Spleen (tissue), 7 donors: ENCODE results near the gene LRRC39.
"Not testable (repeated sequence)": the region's sequence is repeated elsewhere in the genome, so short reads cannot be mapped to it uniquely, and the experiment has no call there.

Source experiments
- POLR2AphosphoS5 ChIP-seq, 3 donors: sonication (generic); formaldehyde crosslinking; IDR thresholded peaks; one replicate each; pipeline ENCODE4 v1.5.1; 2017; ENCODE audit warnings: antibody characterized with exemption in 3 of 3
- TF ChIP-seq, protein P1 (sequence below), 11 experiments: fragments of 200-600 bp in 7 of 11; fragments of 450-650 bp in 4 of 11; sonication (generic) in 4 of 11; IDR thresholded peaks in 8 of 11; conservative IDR thresholded peaks in 3 of 11; 1 replicate in 7 of 11; 2 replicates in 4 of 11; pipeline versions ENCODE4 v1.4.0 to v1.8.0; 2016 to 2021; ENCODE audit warnings: antibody characterized with exemption in 11 of 11, inconsistent platforms in 4 of 11, mild to moderate bottlenecking in 1 of 11
- donor health status: DM: no; HTN: no; CAD: no; lungs with moderate emphysema.
- donor health status: DM: no; HTN: no; CAD: no.
- donor health status: DM: no; HTN: no; CAD: no.

DNA sequence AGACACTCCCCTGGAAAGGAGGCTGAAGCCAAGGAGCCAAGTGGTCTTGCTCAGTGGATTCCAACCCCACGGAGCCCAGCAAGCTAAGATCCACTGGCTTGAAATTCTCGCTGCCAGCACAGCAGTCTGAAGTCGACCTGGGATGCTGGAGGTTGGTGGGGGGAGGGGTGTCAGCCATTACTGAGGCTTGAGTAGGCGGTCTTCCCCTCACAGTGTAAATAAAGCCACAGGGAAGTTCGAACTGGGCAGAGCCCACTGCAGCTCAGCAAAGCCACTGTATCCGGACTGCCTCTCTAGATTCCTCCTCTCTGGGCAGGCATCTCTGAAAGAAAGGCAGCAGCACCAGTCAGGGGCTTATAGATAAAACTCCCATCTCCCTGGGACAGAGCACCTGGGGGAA lies 22.0 kb upstream of the LRRC39 start:
- TF ChIP-seq POLR2AphosphoS5 (IDR thresholded peaks at IDR 0.05), result not testable (repeated sequence)
- TF ChIP-seq, protein P1, sequence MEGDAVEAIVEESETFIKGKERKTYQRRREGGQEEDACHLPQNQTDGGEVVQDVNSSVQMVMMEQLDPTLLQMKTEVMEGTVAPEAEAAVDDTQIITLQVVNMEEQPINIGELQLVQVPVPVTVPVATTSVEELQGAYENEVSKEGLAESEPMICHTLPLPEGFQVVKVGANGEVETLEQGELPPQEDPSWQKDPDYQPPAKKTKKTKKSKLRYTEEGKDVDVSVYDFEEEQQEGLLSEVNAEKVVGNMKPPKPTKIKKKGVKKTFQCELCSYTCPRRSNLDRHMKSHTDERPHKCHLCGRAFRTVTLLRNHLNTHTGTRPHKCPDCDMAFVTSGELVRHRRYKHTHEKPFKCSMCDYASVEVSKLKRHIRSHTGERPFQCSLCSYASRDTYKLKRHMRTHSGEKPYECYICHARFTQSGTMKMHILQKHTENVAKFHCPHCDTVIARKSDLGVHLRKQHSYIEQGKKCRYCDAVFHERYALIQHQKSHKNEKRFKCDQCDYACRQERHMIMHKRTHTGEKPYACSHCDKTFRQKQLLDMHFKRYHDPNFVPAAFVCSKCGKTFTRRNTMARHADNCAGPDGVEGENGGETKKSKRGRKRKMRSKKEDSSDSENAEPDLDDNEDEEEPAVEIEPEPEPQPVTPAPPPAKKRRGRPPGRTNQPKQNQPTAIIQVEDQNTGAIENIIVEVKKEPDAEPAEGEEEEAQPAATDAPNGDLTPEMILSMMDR (IDR thresholded peaks at IDR 0.05 in 8 of 11, conservative IDR thresholded peaks at IDR 0.05 in 3 of 11), result not testable (repeated sequence)
